GM19238 (cell line): ENCODE measurements around the gene SLC17A8.
"Not testable (repeated sequence)": the region's sequence is repeated elsewhere in the genome, so short reads cannot be mapped to it uniquely, and the experiment has no call there.

Experiments used
- DNase-seq: peaks from one replicate; pipeline ENCODE4 v3.0.0; 2011; ENCODE audit warnings: low spot score; ENCODE audit not compliant: insufficient read length

SLC17A8 gene

GRCh38 chr12:100356644-100357223 lies at the start of gene SLC17A8:
TSS of gene SLC17A8 (plus strand) at chr12:100357074. CDS start at chr12:100357392, 318 bp downstream.
- DNase-seq = no peak

GRCh38 chr12:100308138-100308537 lies 48.7 kb upstream of the SLC17A8 start:
- DNase-seq = not testable (repeated sequence)

- DNase-seq = no peak
These were observed 45.6 kb upstream of the SLC17A8 start for GRCh38 chr12:100311317-100311716.

- no peak for DNase-seq
These were observed 39.5 kb upstream of the SLC17A8 start for GRCh38 chr12:100317371-100317770.

GRCh38 chr12:100324498-100324897 lies 32.4 kb upstream of the SLC17A8 start:
- no peak for DNase-seq

- no peak for DNase-seq
These were observed 30.7 kb upstream of the SLC17A8 start for GRCh38 chr12:100326208-100326607.

- DNase-seq = no peak
These were observed 27.1 kb upstream of the SLC17A8 start for GRCh38 chr12:100329800-100330199.

GRCh38 chr12:100331871-100332270 lies 25.0 kb upstream of the SLC17A8 start:
- DNase-seq = no peak

- no peak for DNase-seq
These were observed 24.0 kb upstream of the SLC17A8 start for GRCh38 chr12:100332852-100333251.

- no peak for DNase-seq
These were observed 19.6 kb upstream of the SLC17A8 start for GRCh38 chr12:100337299-100337698.

GRCh38 chr12:100337727-100338126 lies 19.1 kb upstream of the SLC17A8 start:
- no peak for DNase-seq

- DNase-seq = no peak
These were observed 17.8 kb upstream of the SLC17A8 start for GRCh38 chr12:100339071-100339470.

GRCh38 chr12:100342897-100343296 lies 14.0 kb upstream of the SLC17A8 start:
- DNase-seq = not testable (repeated sequence)

GRCh38 chr12:100344351-100344750 lies 12.5 kb upstream of the SLC17A8 start:
- DNase-seq = not testable (repeated sequence)

- no peak for DNase-seq
These were observed 11.7 kb upstream of the SLC17A8 start for GRCh38 chr12:100345020-100345767.

- no peak for DNase-seq
These were observed 10.2 kb upstream of the SLC17A8 start for GRCh38 chr12:100346660-100347059.

GRCh38 chr12:100348657-100349454 lies 8.0 kb upstream of the SLC17A8 start:
- DNase-seq = no peak

- no peak for DNase-seq
These were observed 2.4 kb downstream of the SLC17A8 start for GRCh38 chr12:100359248-100359647.

GRCh38 chr12:100359822-100360221 lies 2.9 kb downstream of the SLC17A8 start:
- no peak for DNase-seq

- no peak for DNase-seq
These were observed 3.6 kb downstream of the SLC17A8 start for GRCh38 chr12:100360450-100360849.

GRCh38 chr12:100364324-100364723 lies 7.5 kb downstream of the SLC17A8 start:
- no peak for DNase-seq

- DNase-seq = no peak
These were observed 8.5 kb downstream of the SLC17A8 start for GRCh38 chr12:100365411-100365810.
